ENCODE data around the gene OTX1.

Gene OTX1

GRCh38 chr2:63046961-63047320 is 3.7 kb upstream of the OTX1 start:
- peaks cover 76% of the 10 kb centered on the region for H3K27me3 ChIP-seq (ENCODE audit: insufficient read depth, insufficient read length)
- no peak overlapping the region for H3K4me3 ChIP-seq (ENCODE audit: insufficient read length, low read depth)
- TF ChIP-seq ZNF274 (IDR thresholded peaks at IDR 0.05; ENCODE audit: low read depth, low read length) (no peak), YY1 (IDR thresholded peaks at IDR 0.05; ENCODE audit: insufficient read depth, insufficient read length) (no peak), SUZ12 (IDR thresholded peaks at IDR 0.05; ENCODE audit: extremely low read depth, insufficient read depth, insufficient read length) (no peak)

GRCh38 chr2:63047321-63048279 is 3.0 kb upstream of the OTX1 start:
- no peak for TF ChIP-seq ZNF274 (IDR thresholded peaks at IDR 0.05; ENCODE audit: low read depth, low read length)
- no peak for TF ChIP-seq SUZ12 (IDR thresholded peaks at IDR 0.05; ENCODE audit: extremely low read depth, insufficient read depth, insufficient read length)
- no peaks in the 10 kb centered on the region for H3K36me3 ChIP-seq (ENCODE audit: insufficient read depth, insufficient read length, low read length)
- peaks cover 9% of the 10 kb centered on the region for H3K4me1 ChIP-seq (ENCODE audit: insufficient read depth, insufficient read length)
- peaks cover 83% of the 10 kb centered on the region for H3K27me3 ChIP-seq (ENCODE audit: insufficient read depth, insufficient read length)
- no peaks in the 10 kb centered on the region for H3K9me3 ChIP-seq (ENCODE audit: insufficient read depth, low read length)
- peak overlapping the region; percentile 36 for H3K4me3 ChIP-seq (ENCODE audit: insufficient read length, low read depth)
- no peak for DNase-seq (ENCODE audit: low read depth, low spot score)
- peak overlapping the region; percentile 32 for H3K9ac ChIP-seq (ENCODE audit: insufficient read length, low read depth)

More at GRCh38 chr2:63046961-63047320, 3.7 kb upstream of the OTX1 start:
- no peak for DNase-seq (ENCODE audit: low read depth, low spot score)
- H3K4me1 ChIP-seq (ENCODE audit: insufficient read depth, insufficient read length), result peaks cover 9% of the 10 kb centered on the region
- peak overlapping the region; percentile 10 for H3K9ac ChIP-seq (ENCODE audit: insufficient read length, low read depth)
- H3K9me3 ChIP-seq (ENCODE audit: insufficient read depth, low read length), result no peaks in the 10 kb centered on the region
- no peaks in the 10 kb centered on the region for H3K36me3 ChIP-seq (ENCODE audit: insufficient read depth, insufficient read length, low read length)

- peak overlapping the region; percentile 18 for H3K4me3 ChIP-seq (ENCODE audit: insufficient read length, low read depth)
- DNase-seq (ENCODE audit: low read depth, low spot score), result no peak
- H3K9me3 ChIP-seq (ENCODE audit: insufficient read depth, low read length), result no peaks in the 10 kb centered on the region
- no peaks in the 10 kb centered on the region for H3K36me3 ChIP-seq (ENCODE audit: insufficient read depth, insufficient read length, low read length)
- no peak for TF ChIP-seq YY1 (IDR thresholded peaks at IDR 0.05; ENCODE audit: insufficient read depth, insufficient read length)
- no peak for TF ChIP-seq ZNF274 (IDR thresholded peaks at IDR 0.05; ENCODE audit: low read depth, low read length)
- TF ChIP-seq SUZ12 (IDR thresholded peaks at IDR 0.05; ENCODE audit: extremely low read depth, insufficient read depth, insufficient read length), result peak; percentile 61
- peak overlapping the region; percentile 67 for H3K9ac ChIP-seq (ENCODE audit: insufficient read length, low read depth)
- H3K4me1 ChIP-seq (ENCODE audit: insufficient read depth, insufficient read length), result peaks cover 9% of the 10 kb centered on the region
- peaks cover 92% of the 10 kb centered on the region for H3K27me3 ChIP-seq (ENCODE audit: insufficient read depth, insufficient read length)
Measured at GRCh38 chr2:63048367-63049171, 2.1 kb upstream of the OTX1 start.

GRCh38 chr2:63049211-63049969 is 1.2 kb upstream of the OTX1 start:
- peaks cover 9% of the 10 kb centered on the region for H3K4me1 ChIP-seq (ENCODE audit: insufficient read depth, insufficient read length)
- H3K36me3 ChIP-seq (ENCODE audit: insufficient read depth, insufficient read length, low read length), result no peaks in the 10 kb centered on the region
- no peak for TF ChIP-seq ZNF274 (IDR thresholded peaks at IDR 0.05; ENCODE audit: low read depth, low read length)
- TF ChIP-seq SUZ12 (IDR thresholded peaks at IDR 0.05; ENCODE audit: extremely low read depth, insufficient read depth, insufficient read length), result no peak
- no peak for TF ChIP-seq YY1 (IDR thresholded peaks at IDR 0.05; ENCODE audit: insufficient read depth, insufficient read length)
- H3K27me3 ChIP-seq (ENCODE audit: insufficient read depth, insufficient read length), result peaks cover 96% of the 10 kb centered on the region
- no peaks in the 10 kb centered on the region for H3K9me3 ChIP-seq (ENCODE audit: insufficient read depth, low read length)
- no peak for DNase-seq (ENCODE audit: low read depth, low spot score)
- H3K4me3 ChIP-seq (ENCODE audit: insufficient read length, low read depth), result no peak overlapping the region
- H3K9ac ChIP-seq (ENCODE audit: insufficient read length, low read depth), result no peak overlapping the region

- Histone ChIP-seq H3K36me3 (ENCODE audit: insufficient read depth, insufficient read length, low read length) (no peaks in the 10 kb centered on the region), H3K4me3 (ENCODE audit: insufficient read length, low read depth) (peak overlapping the region; percentile 37), H3K9me3 (ENCODE audit: insufficient read depth, low read length) (no peaks in the 10 kb centered on the region), H3K27me3 (ENCODE audit: insufficient read depth, insufficient read length) (peaks cover 96% of the 10 kb centered on the region), H3K9ac (ENCODE audit: insufficient read length, low read depth) (no peak overlapping the region), H3K4me1 (ENCODE audit: insufficient read depth, insufficient read length) (peaks cover 12% of the 10 kb centered on the region)
- TF ChIP-seq YY1 (IDR thresholded peaks at IDR 0.05; ENCODE audit: insufficient read depth, insufficient read length) (no peak), SUZ12 (IDR thresholded peaks at IDR 0.05; ENCODE audit: extremely low read depth, insufficient read depth, insufficient read length) (no peak), ZNF274 (IDR thresholded peaks at IDR 0.05; ENCODE audit: low read depth, low read length) (no peak)
- DNase-seq (ENCODE audit: low read depth, low spot score), result no peak
Measured at GRCh38 chr2:63049970-63050333, 678 bp upstream of the OTX1 start.

- DNase-seq (ENCODE audit: low read depth, low spot score), result no peak
- H3K36me3 ChIP-seq (ENCODE audit: insufficient read depth, insufficient read length, low read length), result no peaks in the 10 kb centered on the region
- H3K9me3 ChIP-seq (ENCODE audit: insufficient read depth, low read length), result no peaks in the 10 kb centered on the region
- peaks cover 96% of the 10 kb centered on the region for H3K27me3 ChIP-seq (ENCODE audit: insufficient read depth, insufficient read length)
- no peak overlapping the region for H3K9ac ChIP-seq (ENCODE audit: insufficient read length, low read depth)
- peak overlapping the region; percentile 54 for H3K4me3 ChIP-seq (ENCODE audit: insufficient read length, low read depth)
- peaks cover 16% of the 10 kb centered on the region for H3K4me1 ChIP-seq (ENCODE audit: insufficient read depth, insufficient read length)
- TF ChIP-seq ZNF274 (IDR thresholded peaks at IDR 0.05; ENCODE audit: low read depth, low read length) (no peak), YY1 (IDR thresholded peaks at IDR 0.05; ENCODE audit: insufficient read depth, insufficient read length) (no peak), SUZ12 (IDR thresholded peaks at IDR 0.05; ENCODE audit: extremely low read depth, insufficient read depth, insufficient read length) (no peak)
Measured at GRCh38 chr2:63051042-63051794, 588 bp downstream of the OTX1 start.
